Breast epithelium (tissue), 4 donors: ENCODE measurements around the gene LYPLAL1. TPM values are rescaled to one million over a fixed set of nuclear protein-coding genes. Genes with fewer than 3 reads are reported as not detected.
"Not testable (repeated sequence)": the region's sequence is repeated elsewhere in the genome, so short reads cannot be mapped to it uniquely, and the experiment has no call there.

Source experiments
- DNase-seq, 2 donors: peaks; one replicate each; pipeline ENCODE4 v3.0.0-alpha.2; 2019; ENCODE audit warnings: low spot score in 2 of 2
- H3K27ac ChIP-seq, 2 donors: fragments of 200-600 bp; sonication (generic) in 1 of 2; one replicate each; pipeline ENCODE4 v1.5.1; 2016 to 2019; ENCODE audit warnings: mild to moderate bottlenecking in 1 of 2
- H3K27me3 ChIP-seq, 2 donors: fragments of 200-600 bp; sonication (generic) in 1 of 2; one replicate each; pipeline versions ENCODE4 v1.5.1 to v1.6.0; 2017 to 2019; ENCODE audit warnings: control low read depth in 1 of 2, mild to moderate bottlenecking in 1 of 2
- H3K36me3 ChIP-seq: fragments of 200-600 bp; one replicate; pipeline ENCODE4 v1.5.1; 2019
- H3K4me1 ChIP-seq, 2 donors: fragments of 200-600 bp; sonication (generic); one replicate each; pipeline ENCODE4 v1.5.1; 2016 to 2019; ENCODE audit warnings: control low read depth in 1 of 2
- H3K4me3 ChIP-seq, 3 donors: fragments of 200-600 bp; sonication (generic); 1 replicate in 2 of 3; 2 replicates in 1 of 3; pipeline ENCODE4 v1.5.1; 2016 to 2019; ENCODE audit warnings: mild to moderate bottlenecking in 3 of 3, moderate library complexity in 2 of 3
- H3K9me3 ChIP-seq, 2 donors: fragments of 200-600 bp; sonication (generic) in 1 of 2; one replicate each; pipeline ENCODE4 v1.5.1; 2016 to 2019; ENCODE audit warnings: control low read depth in 1 of 2
- CTCF ChIP-seq, 3 donors: fragments of 450-650 bp; IDR thresholded peaks; one replicate each; pipeline ENCODE4 v1.5.1; 2016 to 2017; ENCODE audit warnings: antibody characterized with exemption in 3 of 3, mild to moderate bottlenecking in 3 of 3, moderate library complexity in 3 of 3
- POLR2A ChIP-seq: fragments of 450-650 bp; IDR thresholded peaks from one replicate; pipeline ENCODE4 v1.6.1; 2016; ENCODE audit warnings: antibody characterized with exemption, mild to moderate bottlenecking, moderate library complexity
- POLR2AphosphoS5 ChIP-seq, 3 donors: sonication (generic); formaldehyde crosslinking; IDR thresholded peaks; one replicate each; pipeline ENCODE4 v1.6.1; 2017; ENCODE audit warnings: antibody characterized with exemption in 3 of 3
- intact Hi-C: fragments of 100-400 bp; cut with DNase I; formaldehyde crosslinking; loops from one replicate; pipeline ENCODE4 v1.15.1; 2023; ENCODE audit warnings: low total_unique reads
- total RNA-seq, 3 donors: library from RNA; depleted of rRNA; stranded (reverse); fragments of >200 nt; gene quantifications; one replicate each; pipeline ENCODE4 v1.1.0, GENCODE V29; 2016

LYPLAL1 gene
- total RNA-seq, 3 donors from 2014 or later, result 21.0 to 40.0 (median 29.9) TPM

- H3K4me3 ChIP-seq, result no peak overlapping the region
- H3K36me3 ChIP-seq, result no peaks in the 10 kb centered on the region
- TF ChIP-seq CTCF (IDR thresholded peaks at IDR 0.05) (no peak), POLR2AphosphoS5 (IDR thresholded peaks at IDR 0.05) (no peak), POLR2A (no peak)
Measured at GRCh38 chr1:219189021-219189824, 15.5 kb downstream of the LYPLAL1 start.

GRCh38 chr1:219189952-219190351, 16.3 kb downstream of the LYPLAL1 start:
- H3K9me3 ChIP-seq, result no peaks in the 10 kb centered on the region
- no peaks in the 10 kb centered on the region for H3K4me1 ChIP-seq
- no peak for TF ChIP-seq POLR2AphosphoS5 (IDR thresholded peaks at IDR 0.05)
- TF ChIP-seq CTCF (IDR thresholded peaks at IDR 0.05), result no peak
- no peak for TF ChIP-seq POLR2A
- H3K36me3 ChIP-seq, result no peaks in the 10 kb centered on the region
- no peak for DNase-seq
- intact Hi-C loops, result no loop called here
- no peak overlapping the region for H3K27ac ChIP-seq
- no peak overlapping the region for H3K4me3 ChIP-seq
- H3K27me3 ChIP-seq, result no peaks in the 10 kb centered on the region

More at GRCh38 chr1:219189021-219189824, 15.5 kb downstream of the LYPLAL1 start:
- intact Hi-C loops, result no loop called here
- peak overlapping the region; percentile 31 to 53 for H3K27ac ChIP-seq
- no peaks in the 10 kb centered on the region for H3K4me1 ChIP-seq
- H3K27me3 ChIP-seq, result no peaks in the 10 kb centered on the region
- no peaks in the 10 kb centered on the region for H3K9me3 ChIP-seq
- DNase-seq, result no peak

- Histone ChIP-seq H3K4me1 (no peaks in the 10 kb centered on the region), H3K27me3 (no peaks in the 10 kb centered on the region), H3K4me3 (no peak overlapping the region), H3K27ac (no peak overlapping the region), H3K9me3 (no peaks in the 10 kb centered on the region), H3K36me3 (no peaks in the 10 kb centered on the region)
- DNase-seq, result no peak
- intact Hi-C loops, result no loop called here
- TF ChIP-seq POLR2AphosphoS5 (IDR thresholded peaks at IDR 0.05) (no peak), POLR2A (no peak), CTCF (IDR thresholded peaks at IDR 0.05) (no peak)
Measured at GRCh38 chr1:219190605-219191004, 16.9 kb downstream of the LYPLAL1 start.

- DNase-seq, H3K9me3 ChIP-seq, H3K4me3 ChIP-seq, H3K27me3 ChIP-seq, H3K4me1 ChIP-seq, H3K36me3 ChIP-seq, H3K27ac ChIP-seq, intact Hi-C loops: not testable (repeated sequence)
Measured at GRCh38 chr1:219195833-219196232, 22.2 kb downstream of the LYPLAL1 start.

GRCh38 chr1:219201656-219202055, 28.0 kb downstream of the LYPLAL1 start:
- TF ChIP-seq POLR2A (no peak), CTCF (IDR thresholded peaks at IDR 0.05) (no peak), POLR2AphosphoS5 (IDR thresholded peaks at IDR 0.05) (no peak)
- H3K27me3 ChIP-seq, result no peaks in the 10 kb centered on the region
- no peak overlapping the region for H3K27ac ChIP-seq
- intact Hi-C loops, result no loop called here
- no peaks in the 10 kb centered on the region for H3K9me3 ChIP-seq
- no peak for DNase-seq
- no peaks in the 10 kb centered on the region for H3K36me3 ChIP-seq
- no peaks in the 10 kb centered on the region for H3K4me1 ChIP-seq
- H3K4me3 ChIP-seq, result no peak overlapping the region
